ENCODE results near the gene EFNA5. TPM values are rescaled to one million over a fixed set of nuclear protein-coding genes. Genes with fewer than 3 reads are reported as not detected.

Gene EFNA5
- total RNA-seq, 1 experiment from 2014 or later = 42.7 TPM

GRCh38 chr5:107425541-107426031 lies 245.2 kb downstream of the EFNA5 start:
- Histone ChIP-seq H4K20me1 (ENCODE audit: insufficient read depth) (no peaks in the 10 kb centered on the region), H3K4me1 (replicated peaks; ENCODE audit: insufficient read depth) (peaks cover 68% of the 10 kb centered on the region), H3F3A (ENCODE audit: insufficient read depth, low read depth) (peaks cover 38% of the 10 kb centered on the region), H3K27ac (peak overlapping the region; percentile 85), H3K79me2 (ENCODE audit: low read depth) (peaks cover 59% of the 10 kb centered on the region), H3K36me3 (ENCODE audit: low read depth) (peaks cover 18% of the 10 kb centered on the region), H3K9me3 (ENCODE audit: insufficient read depth, low read depth) (no peaks in the 10 kb centered on the region), H3K4me3 (no peak overlapping the region; the same call in 1 of the 2 replicates), H2AFZ (no peak overlapping the region), H3K4me2 (peak overlapping the region; percentile 57), H3K9me2 (ENCODE audit: insufficient read depth) (no peaks in the 10 kb centered on the region), H3K27me3 (ENCODE audit: insufficient read depth, low read depth) (no peaks in the 10 kb centered on the region)
- POLR2A ChIA-PET (ENCODE audit: unreplicated experiment) = interaction anchor here (0.6 to 0.8 kb wide), 3 partner anchors 21 to 243 kb away, joined by 3 to 4 read pairs (median 3); no protein-coding TSS in a partner anchor
- DNase-seq = peak; percentile 43 to 89
- BruUV-seq (replicated peaks) = no TSS peak
- CTCF ChIA-PET = no interaction called here
- intact Hi-C loops (cut with micrococcal nuclease; ENCODE audit: unreplicated experiment) = loop anchor here (2.0 kb wide), 3 partner anchors 43 to 147 kb away; no protein-coding TSS in a partner anchor
- TF ChIP-seq EZH2 (IDR thresholded peaks at IDR 0.05; ENCODE audit: low read depth) (no peak), CTCF (conservative IDR thresholded peaks at IDR 0.05) (no peak)

- ChIA-PET CTCF (no interaction called here), POLR2A (ENCODE audit: unreplicated experiment) (interaction anchor here (0.5 to 0.7 kb wide), 5 partner anchors 17 to 86 kb away, joined by 3 to 5 read pairs (median 3); no protein-coding TSS in a partner anchor)
- H3K4me2 ChIP-seq = peak overlapping the region; percentile 57
- H3K79me2 ChIP-seq (ENCODE audit: low read depth) = peaks cover 57% of the 10 kb centered on the region
- no peaks in the 10 kb centered on the region for H4K20me1 ChIP-seq (ENCODE audit: insufficient read depth)
- no peaks in the 10 kb centered on the region for H3K27me3 ChIP-seq (ENCODE audit: insufficient read depth, low read depth)
- H3F3A ChIP-seq (ENCODE audit: insufficient read depth, low read depth) = peaks cover 38% of the 10 kb centered on the region
- BruUV-seq (replicated peaks) = no TSS peak
- peak overlapping the region; percentile 85 for H3K27ac ChIP-seq
- H3K36me3 ChIP-seq (ENCODE audit: low read depth) = peaks cover 18% of the 10 kb centered on the region
- no peak for DNase-seq
- TF ChIP-seq EZH2 (IDR thresholded peaks at IDR 0.05; ENCODE audit: low read depth) (no peak), CTCF (conservative IDR thresholded peaks at IDR 0.05) (no peak)
- H3K9me3 ChIP-seq (ENCODE audit: insufficient read depth, low read depth) = no peaks in the 10 kb centered on the region
- peaks cover 60% of the 10 kb centered on the region for H3K4me1 ChIP-seq (replicated peaks; ENCODE audit: insufficient read depth)
- no peak overlapping the region for H2AFZ ChIP-seq
- intact Hi-C loops (cut with micrococcal nuclease; ENCODE audit: unreplicated experiment) = loop anchor here (1.0 to 2.0 kb wide), 4 partner anchors 44 to 248 kb away; no protein-coding TSS in a partner anchor
- no peaks in the 10 kb centered on the region for H3K9me2 ChIP-seq (ENCODE audit: insufficient read depth)
- no peak overlapping the region for H3K4me3 ChIP-seq
Measured at GRCh38 chr5:107424491-107424890, 246.2 kb downstream of the EFNA5 start.

GRCh38 chr5:107422494-107422893 lies 248.2 kb downstream of the EFNA5 start:
- Histone ChIP-seq H3K9me2 (ENCODE audit: insufficient read depth) (no peaks in the 10 kb centered on the region), H3K27me3 (ENCODE audit: insufficient read depth, low read depth) (no peaks in the 10 kb centered on the region), H3K4me1 (replicated peaks; ENCODE audit: insufficient read depth) (peaks cover 49% of the 10 kb centered on the region), H3K27ac (no peak overlapping the region), H3K4me3 (no peak overlapping the region), H4K20me1 (ENCODE audit: insufficient read depth) (no peaks in the 10 kb centered on the region), H3K79me2 (ENCODE audit: low read depth) (peaks cover 51% of the 10 kb centered on the region), H3K36me3 (ENCODE audit: low read depth) (peaks cover 14% of the 10 kb centered on the region), H3K9me3 (ENCODE audit: insufficient read depth, low read depth) (no peaks in the 10 kb centered on the region), H3K4me2 (no peak overlapping the region), H3F3A (ENCODE audit: insufficient read depth, low read depth) (peaks cover 38% of the 10 kb centered on the region), H2AFZ (no peak overlapping the region)
- no TSS peak for BruUV-seq (replicated peaks)
- no peak for TF ChIP-seq CTCF (conservative IDR thresholded peaks at IDR 0.05)
- TF ChIP-seq EZH2 (IDR thresholded peaks at IDR 0.05; ENCODE audit: low read depth) = no peak
- no peak for DNase-seq
- ChIA-PET CTCF (no interaction called here), POLR2A (ENCODE audit: unreplicated experiment) (interaction anchor here (0.7 kb wide), 2 partner anchors 11 to 44 kb away, joined by 3 read pairs; no protein-coding TSS in a partner anchor)
- intact Hi-C loops (cut with micrococcal nuclease; ENCODE audit: unreplicated experiment) = no loop called here

Data from PC-9 (cell line).